ENCODE measurements around the gene PHACTR1. TPM values are rescaled to one million over a fixed set of nuclear protein-coding genes. Genes with fewer than 3 reads are reported as not detected.

Gene PHACTR1
- total and polyA plus RNA-seq, 12 donors: 0.77 to 16.0 (median 3.5) TPM

GRCh38 chr6:13049666-13050254 lies 333.2 kb downstream of the PHACTR1 start:
- intact Hi-C loops (cut with DNase I): no loop called here
- H3K27me3 ChIP-seq: no peaks in the 10 kb centered on the region
- H3K36me3 ChIP-seq (replicated peaks in 1 of 2): no peaks in the 10 kb centered on the region
- H3K27ac ChIP-seq: no peak overlapping the region
- H3K4me3 ChIP-seq: no peak overlapping the region
- no peak for DNase-seq
- no peaks in the 10 kb centered on the region for H3K9me3 ChIP-seq (replicated peaks in 1 of 3)
- TF ChIP-seq POLR2A (IDR thresholded peaks at IDR 0.05) (no peak), CTCF (IDR thresholded peaks at IDR 0.05) (no peak)
- no peaks in the 10 kb centered on the region for H3K4me1 ChIP-seq (replicated peaks in 1 of 2)

- 76 to 87% (median 85%) methylated on average over 9 of the region's 9 CpGs for WGBS, 4 donors
These were observed 336.5 kb downstream of the PHACTR1 start for GRCh38 chr6:13053006-13053461.

GRCh38 chr6:13058051-13058450 lies 341.5 kb downstream of the PHACTR1 start:
- no peak for TF ChIP-seq POLR2A (IDR thresholded peaks at IDR 0.05)
- TF ChIP-seq CTCF (IDR thresholded peaks at IDR 0.05): no peak
- no peaks in the 10 kb centered on the region for H3K4me1 ChIP-seq (replicated peaks in 1 of 2)
- no peak overlapping the region for H3K4me3 ChIP-seq
- no peaks in the 10 kb centered on the region for H3K27me3 ChIP-seq
- no peaks in the 10 kb centered on the region for H3K36me3 ChIP-seq (replicated peaks in 1 of 2)
- H3K27ac ChIP-seq: no peak overlapping the region
- 80 to 94% (median 89%) methylated on average over 3 of the region's 3 CpGs for WGBS, 4 donors
- intact Hi-C loops (cut with DNase I): no loop called here
- no peaks in the 10 kb centered on the region for H3K9me3 ChIP-seq (replicated peaks in 1 of 3)
- DNase-seq: no peak

More at GRCh38 chr6:13053006-13053461, 336.5 kb downstream of the PHACTR1 start:
- intact Hi-C loops (cut with DNase I): no loop called here
- Histone ChIP-seq H3K9me3 (replicated peaks in 1 of 3) (no peaks in the 10 kb centered on the region), H3K4me3 (no peak overlapping the region), H3K36me3 (replicated peaks in 1 of 2) (no peaks in the 10 kb centered on the region), H3K27me3 (no peaks in the 10 kb centered on the region), H3K27ac (no peak overlapping the region), H3K4me1 (replicated peaks in 1 of 2) (no peaks in the 10 kb centered on the region)
- TF ChIP-seq CTCF (IDR thresholded peaks at IDR 0.05) (no peak), POLR2A (IDR thresholded peaks at IDR 0.05) (no peak)
- no peak for DNase-seq

GRCh38 chr6:13059026-13059425 lies 342.5 kb downstream of the PHACTR1 start:
- Histone ChIP-seq H3K27ac (no peak overlapping the region), H3K27me3 (no peaks in the 10 kb centered on the region), H3K36me3 (replicated peaks in 1 of 2) (no peaks in the 10 kb centered on the region), H3K9me3 (replicated peaks in 1 of 3) (no peaks in the 10 kb centered on the region), H3K4me3 (no peak overlapping the region), H3K4me1 (replicated peaks in 1 of 2) (no peaks in the 10 kb centered on the region)
- intact Hi-C loops (cut with DNase I): no loop called here
- TF ChIP-seq CTCF (IDR thresholded peaks at IDR 0.05): no peak
- TF ChIP-seq POLR2A (IDR thresholded peaks at IDR 0.05): no peak
- WGBS, 4 donors: 70 to 86% (median 74%) methylated on average over 1 of the region's 1 CpG
- no peak for DNase-seq
